Stimulated activated CD8-positive, alpha-beta memory T cell treated with anti-CD3 and anti-CD28 coated beads, Interleukin-15, amount 100 ng/mL, for 1 hour (primary cell): ENCODE measurements around the gene C18orf54.
"Not testable (repeated sequence)": the region's sequence is repeated elsewhere in the genome, so short reads cannot be mapped to it uniquely, and the experiment has no call there.

Experiments used
- DNase-seq: peaks from one replicate; pipeline ENCODE4 v3.0.0-alpha.2; 2020; ENCODE audit warnings: low read depth

The C18orf54 gene

DNA sequence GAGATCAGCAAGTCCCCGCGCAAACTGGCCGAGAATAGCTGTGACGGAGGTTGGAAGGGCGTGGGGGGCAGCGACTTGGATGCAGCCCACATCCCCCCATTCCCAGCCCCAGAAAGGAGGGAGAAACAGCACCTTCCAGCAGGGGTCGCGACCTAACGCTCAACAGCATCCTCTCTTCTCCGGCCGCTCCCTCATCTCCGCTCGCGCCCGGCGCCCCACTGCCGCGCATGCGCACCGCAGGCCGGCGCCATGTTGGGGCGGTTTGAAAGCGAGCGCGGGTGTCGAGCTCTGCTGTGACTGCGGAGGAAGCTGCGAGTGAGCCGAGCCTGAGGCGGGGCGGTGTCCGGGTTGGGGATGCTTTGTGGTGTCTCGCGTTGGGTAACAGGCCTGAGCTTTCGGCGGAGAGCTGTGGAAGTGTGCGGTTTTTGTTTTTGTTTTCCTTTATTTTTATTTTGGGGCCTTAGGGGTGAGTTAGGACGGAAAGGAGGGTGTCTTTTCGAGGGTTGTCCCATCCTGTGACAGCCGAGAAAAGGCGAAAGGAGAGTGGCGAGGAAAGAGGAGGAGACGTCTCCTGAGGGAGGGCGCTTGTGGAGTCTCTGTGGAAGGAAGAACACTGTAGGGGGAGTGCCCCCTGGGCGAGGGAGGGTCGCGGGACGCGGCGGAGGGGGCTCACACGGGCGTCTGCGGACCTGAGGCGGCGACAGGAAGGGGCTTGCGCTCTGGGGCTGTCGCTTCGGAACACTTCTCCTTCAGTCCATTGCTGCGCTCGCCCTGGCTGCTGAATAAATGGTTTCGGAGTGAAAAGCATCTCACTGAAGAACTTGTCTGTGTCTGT lies at the start of gene C18orf54, which contains the start of gene STARD6:
TSS of gene C18orf54 (plus strand) at position 247 of the 835 bp plus-strand sequence. CDS start 2,667 bp downstream, outside the sequence.
TSS of gene STARD6 (minus strand) at position 199 of the 835 bp plus-strand sequence. CDS start 3,285 bp downstream, outside the sequence.
- peak; percentile 72 for DNase-seq

DNA sequence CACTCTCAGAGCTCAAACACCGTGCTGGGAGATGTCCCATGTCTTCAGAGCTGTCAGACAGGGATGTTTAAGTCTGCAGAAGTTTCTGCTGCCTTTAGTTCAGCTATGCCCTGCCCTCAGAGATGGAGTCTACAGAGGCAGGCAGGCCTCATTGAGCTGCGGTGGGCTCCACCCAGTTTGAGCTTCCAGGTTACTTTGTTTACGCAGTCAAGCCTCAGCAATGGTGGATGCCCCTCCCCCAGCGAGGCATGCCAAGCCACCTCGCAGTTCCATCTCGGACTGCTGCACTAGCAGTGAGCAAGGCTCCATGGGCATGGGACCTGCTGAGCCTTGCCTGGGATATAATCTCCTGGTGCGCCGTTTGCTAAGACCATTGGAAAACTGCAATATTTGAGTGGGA lies 48.1 kb upstream of the C18orf54 start:
- not testable (repeated sequence) for DNase-seq

DNA sequence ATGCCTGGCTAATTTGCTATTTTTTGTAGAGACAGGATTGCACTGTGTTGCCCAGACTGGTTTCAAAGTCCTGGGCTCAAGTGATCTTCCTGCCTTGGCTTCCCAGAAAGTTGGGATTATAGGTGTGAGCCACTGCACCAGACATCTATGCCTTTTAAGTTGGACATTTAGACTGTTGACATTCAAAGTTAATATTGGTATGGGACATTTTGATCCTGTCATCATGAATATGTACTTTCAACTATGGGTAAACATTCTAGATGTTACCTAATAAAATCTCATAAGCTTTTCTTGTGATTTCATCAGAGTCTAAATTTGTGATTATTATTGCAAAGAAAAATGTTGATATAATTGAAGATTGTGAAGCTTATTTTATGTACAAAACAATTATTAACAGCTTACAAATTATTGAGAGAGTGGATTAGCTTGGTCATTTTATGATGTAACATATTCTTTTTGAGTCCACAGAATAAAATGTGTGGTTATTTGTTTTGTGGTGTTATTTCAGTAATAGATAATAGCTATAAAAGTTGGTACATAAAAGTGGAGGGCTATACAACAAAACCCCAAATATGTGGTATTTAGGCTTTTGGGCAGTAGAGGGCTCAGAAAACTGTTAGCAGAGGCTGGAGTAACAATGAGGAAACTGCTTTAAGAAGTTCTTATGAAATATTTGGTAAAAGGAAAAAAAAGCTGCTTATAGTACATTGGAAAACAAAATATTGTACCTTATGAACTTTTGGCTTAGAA lies 41.5 kb upstream of the C18orf54 start:
- DNase-seq: no peak

DNA sequence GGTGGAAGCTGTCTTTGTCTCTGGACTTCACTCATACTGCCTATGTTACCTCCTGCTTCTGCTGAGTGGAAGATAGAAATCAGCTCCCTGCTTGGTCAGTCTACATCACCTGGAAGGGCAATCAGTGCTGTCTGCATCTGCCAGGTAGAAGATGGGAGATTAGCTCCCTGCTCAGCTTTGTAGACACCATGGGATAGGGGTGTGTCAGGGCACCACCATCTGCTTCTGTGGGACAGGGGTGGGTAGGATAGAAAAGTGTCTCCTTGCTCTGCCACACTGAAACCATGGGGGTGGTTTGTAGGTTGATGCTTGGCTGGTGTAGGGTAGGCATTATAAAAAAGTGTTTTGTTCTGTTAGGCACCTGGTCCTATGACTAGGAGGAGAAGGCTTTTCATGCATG lies 34.1 kb upstream of the C18orf54 start:
- no peak for DNase-seq

DNA sequence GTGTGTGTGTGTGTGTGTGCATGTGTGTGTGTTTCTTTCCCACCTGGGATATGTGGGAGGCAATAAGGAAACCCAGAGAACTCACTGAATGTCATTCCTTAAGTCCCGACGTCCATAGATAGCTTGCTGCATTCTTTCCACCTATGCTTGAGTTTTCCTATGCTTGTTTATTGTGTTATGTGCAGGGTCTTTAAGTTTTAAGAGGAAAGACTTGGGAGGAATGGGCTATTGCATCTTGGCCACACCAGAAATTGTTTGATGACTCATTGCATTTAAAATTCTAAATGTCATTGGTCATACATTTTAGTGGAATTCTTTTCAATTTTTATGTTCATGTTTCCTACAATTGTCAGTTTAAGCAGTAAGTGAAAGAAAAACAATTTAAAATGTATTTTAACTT lies 33.7 kb upstream of the C18orf54 start:
- DNase-seq: no peak

DNA sequence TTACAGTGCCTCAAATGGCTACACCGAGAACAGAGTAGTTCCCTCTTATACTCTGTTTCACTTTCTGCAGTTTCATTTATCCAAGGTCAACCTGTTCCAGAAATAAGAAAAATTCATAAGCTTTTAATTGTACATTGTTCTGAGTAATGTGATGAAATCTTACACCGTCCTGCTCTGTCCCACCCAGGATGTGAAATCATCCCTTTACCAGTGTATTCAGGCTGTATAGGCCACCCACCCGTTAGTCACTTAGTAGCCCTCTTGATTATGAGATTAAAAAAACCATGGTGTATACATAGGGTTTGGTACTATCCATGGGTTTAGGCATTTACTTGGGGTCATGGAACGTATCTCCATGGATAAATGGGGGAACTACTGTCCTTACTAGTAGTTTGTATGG lies 29.9 kb upstream of the C18orf54 start:
- DNase-seq: no peak

DNA sequence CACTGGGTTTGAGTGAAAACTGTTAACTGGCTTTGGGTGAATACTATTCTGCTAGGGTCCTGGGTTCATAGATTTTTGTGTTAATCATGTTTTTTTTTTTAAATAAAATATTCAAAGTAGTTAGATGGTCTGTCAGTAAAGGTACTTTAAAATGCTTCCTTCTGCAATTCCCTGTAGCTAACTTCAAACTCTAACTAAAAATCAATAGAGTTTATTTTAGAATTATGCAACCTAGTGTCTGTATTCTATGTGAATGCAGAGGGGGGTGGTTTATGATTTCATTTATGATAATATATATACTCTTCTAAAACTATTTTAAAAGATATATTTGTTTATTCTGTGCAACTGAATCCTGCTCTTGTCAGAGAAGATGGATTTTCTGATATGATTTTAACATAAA lies 27.9 kb upstream of the C18orf54 start:
- DNase-seq: no peak

DNA sequence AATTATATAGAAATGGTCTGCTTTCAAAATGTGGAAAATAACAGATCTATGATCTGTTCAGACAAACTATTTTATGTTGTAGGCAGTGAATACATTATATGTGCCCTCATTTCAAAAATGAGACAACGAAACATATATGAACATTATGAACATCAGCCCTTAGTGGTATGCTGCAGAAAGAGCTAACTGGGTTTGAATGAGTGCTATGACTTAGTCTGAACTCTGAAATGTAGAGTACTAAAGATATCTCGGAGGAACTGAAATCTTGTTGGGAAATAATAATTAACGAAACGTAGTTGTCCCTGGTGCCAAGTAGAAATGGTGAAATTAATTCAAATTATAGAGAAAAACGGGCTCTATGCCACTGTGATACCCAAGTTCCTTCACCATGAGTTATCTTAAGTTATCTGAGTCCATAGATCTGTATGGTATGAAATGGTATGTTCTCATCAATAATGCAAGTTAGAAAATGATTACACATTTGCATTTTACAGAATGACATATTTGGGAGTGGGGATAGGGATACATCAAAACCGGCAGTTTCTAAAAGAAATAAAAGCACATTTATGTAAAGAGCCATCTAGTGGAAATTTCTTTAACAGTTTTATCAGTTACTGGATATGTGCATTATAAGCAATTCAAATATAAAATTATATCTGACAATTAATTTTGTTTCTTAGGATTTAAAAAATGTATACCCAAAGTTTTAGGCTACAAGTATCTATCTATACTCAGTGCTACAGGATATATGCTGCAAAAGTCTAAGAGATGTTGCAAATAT lies 26.7 kb upstream of the C18orf54 start:
- no peak for DNase-seq

DNA sequence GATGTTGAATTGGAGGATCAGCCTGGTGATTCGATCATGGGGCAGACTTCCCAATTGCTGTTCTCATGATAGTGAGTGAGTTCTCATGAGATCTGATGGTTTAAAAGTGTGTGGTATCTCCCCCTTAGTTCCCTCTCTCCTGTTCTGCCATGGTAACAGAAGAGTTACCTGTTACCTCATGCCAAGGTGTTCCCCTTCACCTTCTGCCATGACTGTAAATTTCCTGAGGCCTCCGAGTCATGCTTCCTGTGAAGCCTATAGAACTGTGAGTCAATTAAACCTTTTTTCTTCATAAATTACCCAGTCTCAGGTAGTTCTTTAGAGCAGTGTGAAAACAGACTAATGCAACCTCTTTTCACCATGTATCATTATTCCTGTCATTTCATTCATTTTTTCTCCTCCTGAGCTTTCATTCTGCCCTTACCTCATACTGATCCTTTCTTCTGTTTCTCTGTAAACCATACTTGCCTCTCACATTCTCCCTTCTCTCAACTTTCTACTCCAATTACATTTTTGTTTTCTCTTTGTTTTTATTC lies 22.0 kb upstream of the C18orf54 start:
- DNase-seq: no peak

DNA sequence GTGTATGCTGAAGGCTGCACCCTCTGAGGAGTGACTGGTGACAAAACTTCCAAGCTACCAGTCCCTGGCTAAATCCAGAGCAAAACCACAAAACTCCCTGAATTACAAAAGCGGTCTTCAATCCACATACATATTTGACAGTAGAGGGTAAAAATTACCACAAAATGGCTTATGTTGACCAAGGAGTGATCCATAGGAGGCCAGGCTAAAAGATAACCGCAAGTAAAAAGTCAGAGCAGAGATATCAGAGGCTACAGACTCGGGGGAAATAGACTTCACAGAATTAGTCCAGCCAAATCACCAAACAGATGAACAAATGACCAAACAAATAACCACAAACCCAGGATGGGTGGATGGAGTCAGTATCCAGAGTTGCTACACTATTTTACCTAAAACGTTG lies 19.5 kb upstream of the C18orf54 start:
- DNase-seq: no peak

DNA sequence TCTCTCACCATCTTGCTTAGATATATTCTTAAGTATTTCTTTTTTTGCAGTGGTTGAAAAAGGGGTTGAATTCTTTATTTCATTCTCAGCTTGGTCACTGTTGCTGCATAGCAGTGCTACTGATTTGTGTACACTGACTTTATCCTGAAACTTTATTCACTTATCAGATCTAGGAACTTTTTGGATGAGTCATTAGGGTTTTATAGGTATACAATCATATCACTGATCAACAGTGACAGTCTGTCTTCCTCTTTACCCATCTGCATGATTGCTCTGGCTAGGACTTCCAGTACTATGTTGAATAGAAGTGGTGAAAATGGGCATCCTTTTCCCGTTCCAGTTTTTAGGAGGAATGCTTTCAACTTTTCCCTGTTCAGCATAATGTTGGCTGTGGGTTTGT lies 6.5 kb upstream of the C18orf54 start:
- no peak for DNase-seq

DNA sequence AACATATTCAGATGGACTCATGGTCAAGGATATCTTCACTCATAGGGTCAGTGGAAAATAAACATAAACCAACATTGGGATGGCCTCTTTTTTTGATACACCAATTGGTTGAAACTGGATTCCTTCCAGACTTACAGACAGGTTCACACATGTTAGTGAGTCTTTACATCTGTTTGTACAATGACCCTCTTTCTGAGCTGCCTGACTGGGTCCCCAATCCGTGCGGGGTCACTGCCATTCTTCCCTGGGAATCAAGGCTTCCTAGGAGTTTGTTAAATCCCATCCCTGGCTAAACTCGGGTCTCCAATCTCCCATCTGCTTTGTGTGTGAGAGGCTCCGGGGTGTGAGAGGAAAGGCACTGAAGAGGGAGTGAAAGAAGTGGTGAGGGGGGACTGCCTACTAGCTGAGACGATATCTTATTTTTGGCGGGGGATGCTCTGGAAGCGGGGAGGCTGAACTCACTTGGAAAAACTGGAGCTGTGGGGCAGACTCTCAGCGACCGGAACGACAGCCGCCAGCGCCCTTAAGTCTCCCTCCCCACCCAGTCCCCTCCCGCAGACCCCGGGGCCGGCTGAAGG lies 535 bp upstream of the C18orf54 start:
- DNase-seq: no peak

DNA sequence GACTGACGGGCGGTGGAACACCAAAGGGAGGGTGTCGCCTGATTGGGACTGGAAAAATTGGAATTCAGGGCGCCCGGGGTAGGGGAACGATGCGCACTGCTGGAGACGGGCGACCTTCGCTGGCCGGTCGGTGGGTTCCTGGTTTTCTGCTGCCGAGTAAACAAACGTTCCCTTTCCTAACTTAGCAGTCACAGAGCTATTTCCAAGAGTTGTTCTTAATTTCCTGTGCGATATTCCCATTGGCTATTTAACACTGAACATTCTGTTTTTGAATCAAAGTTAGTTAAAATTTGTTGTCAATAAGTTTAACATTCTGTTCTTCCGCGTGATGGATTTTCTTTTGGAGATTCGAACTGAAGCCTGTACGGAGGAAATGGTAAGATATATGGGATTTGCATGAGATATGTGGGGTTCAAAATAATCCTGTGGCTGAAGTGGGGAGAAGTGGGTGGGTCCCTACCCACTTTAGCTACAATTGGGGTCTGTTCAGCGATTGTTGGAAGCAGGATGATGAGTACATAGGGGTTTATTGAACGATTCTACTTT lies 862 bp downstream of the C18orf54 start:
- no peak for DNase-seq

DNA sequence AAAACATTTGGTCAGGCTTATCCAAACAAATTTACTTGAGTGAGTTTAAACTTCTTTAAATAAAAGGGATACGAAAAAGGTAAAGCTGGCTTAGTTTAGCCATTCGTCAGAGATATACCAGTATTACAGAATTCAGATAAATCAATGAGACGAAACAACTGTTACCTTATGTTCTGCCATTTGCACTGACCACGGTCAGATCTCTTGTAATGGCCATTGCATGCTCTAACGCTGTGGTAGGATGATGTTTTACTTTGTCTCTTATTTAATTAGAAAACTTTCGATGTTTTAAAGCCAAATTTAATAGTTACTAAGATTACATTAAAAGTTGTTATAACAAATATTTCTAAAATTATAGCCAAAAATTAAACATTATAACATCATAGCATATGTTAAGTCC lies 1.5 kb downstream of the C18orf54 start:
- no peak for DNase-seq

DNA sequence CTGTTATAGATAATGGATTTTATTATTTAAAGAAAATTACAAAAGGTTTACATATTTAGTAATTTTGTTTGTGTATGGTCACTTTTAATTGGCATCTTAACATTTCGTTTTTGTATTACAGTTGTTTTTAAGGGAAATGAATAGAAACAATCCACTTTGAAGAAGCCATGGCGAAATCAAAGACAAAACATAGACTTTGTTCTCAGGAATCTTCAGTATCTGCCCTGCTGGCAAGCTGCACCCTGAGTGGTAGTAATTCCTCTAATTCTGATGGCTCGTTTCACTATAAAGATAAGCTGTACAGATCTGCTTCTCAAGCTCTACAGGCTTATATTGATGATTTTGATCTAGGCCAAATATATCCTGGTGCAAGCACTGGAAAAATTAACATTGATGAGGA lies 2.7 kb downstream of the C18orf54 start:
- no peak for DNase-seq

DNA sequence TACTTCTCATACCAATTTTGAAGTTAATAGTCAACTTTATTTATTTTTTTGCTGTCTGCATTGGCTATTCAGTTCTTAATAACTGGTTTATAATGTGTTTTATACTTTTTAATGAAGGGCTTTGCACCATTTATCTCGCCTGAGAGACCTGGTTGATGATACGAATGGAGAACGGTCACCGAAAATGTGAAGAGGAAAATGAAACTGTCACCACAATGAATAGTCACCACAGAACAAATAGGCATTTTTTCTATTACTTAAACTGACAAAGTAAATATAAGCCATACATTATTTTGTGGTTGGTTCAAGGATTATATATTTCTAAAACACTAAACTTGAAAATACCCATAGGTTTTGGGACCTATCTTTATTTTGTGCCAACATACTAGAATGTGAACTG lies 20.4 kb downstream of the C18orf54 start:
- DNase-seq: no peak

DNA sequence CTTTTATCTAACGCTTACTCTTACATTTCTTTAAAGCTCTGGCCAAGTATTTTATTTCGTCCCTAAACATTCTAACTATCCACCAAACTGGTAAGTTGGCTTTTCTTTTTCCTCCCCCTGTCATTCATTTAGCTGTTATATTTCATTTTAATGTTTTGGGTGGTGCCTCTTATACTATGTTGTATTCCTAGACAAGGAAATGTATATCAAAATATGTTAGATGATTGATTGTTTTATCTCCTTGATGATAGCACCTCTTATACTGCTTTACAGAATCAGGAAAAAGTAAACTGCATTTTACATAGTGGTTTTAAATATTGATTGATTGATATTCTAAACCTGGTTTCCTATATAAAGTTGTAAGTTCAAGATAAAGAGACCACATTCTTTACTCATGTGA lies 23.9 kb downstream of the C18orf54 start:
- DNase-seq: no peak

DNA sequence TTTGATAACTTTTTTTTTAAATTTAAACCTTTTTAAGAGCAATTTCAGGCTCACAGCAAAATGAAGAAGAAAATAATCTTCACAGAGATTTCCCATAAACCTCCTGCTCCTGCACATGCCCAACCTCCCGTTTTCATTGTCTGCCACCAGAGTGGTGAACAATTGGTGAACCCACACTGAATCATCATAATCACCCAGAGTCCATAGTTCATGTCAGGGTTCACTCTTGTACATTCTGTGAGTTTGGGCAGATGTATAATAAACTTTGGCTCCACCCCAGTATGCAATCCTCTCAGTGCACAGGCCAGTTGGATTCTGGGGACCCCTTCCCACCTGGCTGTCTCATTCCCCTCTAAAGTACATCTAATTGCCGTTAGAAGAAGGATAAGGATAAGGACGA lies 24.4 kb downstream of the C18orf54 start:
- no peak for DNase-seq

DNA sequence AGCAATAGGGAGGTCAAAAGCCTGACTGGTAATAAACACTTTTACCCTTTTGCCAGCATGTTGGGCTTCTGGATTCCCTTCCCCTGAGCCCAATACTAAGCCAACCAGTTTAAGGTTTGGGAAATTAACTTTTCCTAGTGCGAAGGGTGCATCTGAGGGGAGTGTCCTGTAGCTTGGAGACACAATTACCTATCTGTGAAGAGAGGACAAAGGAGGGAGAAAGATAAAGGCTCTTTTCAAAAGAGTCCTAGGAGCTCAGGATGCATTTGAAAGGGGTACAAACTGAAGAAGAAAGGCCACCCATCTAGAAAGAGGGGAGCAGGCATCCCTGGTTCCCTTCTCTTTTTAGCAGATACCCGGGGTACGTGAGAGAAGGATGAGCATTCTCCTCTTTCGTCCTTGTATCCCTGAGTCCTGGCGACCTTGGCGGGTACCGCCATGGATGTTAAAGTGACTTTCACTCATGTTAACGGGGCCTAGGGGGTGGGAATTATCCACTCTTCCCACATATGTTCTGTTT lies 25.1 kb downstream of the C18orf54 start:
- no peak for DNase-seq

DNA sequence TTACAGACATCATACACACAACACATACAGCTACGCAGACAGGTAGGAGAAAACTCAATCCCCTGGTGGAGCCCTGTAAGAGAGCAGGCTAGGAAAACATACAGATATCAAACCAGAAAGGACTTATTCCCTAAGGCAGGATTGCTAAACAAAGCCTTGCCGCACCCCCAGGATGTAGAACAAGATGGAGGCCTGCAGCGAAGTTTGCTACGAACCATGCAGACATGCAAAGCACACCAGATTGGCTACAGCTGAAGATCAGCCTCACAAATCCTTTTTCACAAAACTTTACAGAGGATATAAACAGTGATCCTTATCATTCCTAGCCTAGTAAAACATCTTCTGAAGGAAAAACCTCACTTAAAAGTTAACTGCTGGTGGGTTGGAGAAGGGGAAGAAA lies 28.3 kb downstream of the C18orf54 start:
- DNase-seq: no peak

DNA sequence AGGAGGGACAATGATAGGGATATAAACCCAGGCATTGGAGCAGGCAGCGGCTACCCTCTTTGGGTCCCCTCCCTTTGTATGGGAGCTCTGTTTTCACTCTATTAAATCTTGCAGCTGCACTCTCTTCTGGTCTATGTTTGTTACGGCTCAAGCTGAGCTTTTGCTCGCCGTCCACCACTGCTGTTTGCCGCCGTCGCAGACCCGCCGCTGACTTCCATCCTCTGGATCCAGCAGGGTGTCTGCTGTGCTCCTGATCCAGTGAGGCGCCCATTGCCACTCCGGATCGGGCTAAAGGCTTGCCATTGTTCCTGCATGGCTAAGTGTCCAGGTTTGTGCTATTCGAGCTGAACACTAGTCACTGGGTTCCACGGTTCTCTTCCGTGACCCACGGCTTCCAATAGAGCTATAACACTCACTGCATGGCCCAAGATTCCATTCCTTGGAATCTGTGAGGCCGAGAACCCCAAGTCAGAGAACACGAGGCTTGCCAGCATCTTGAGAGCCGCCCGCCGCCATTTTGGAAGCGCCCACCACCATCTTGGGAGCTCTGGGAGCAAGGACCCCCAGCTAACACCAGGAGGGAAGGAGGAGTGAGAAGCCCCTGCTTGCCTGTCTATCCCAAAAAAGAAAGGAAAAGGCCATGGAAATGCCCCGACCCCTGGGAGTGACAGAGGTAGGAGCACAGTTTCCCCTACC lies 29.2 kb downstream of the C18orf54 start:
- not testable (repeated sequence) for DNase-seq
